ENCODE measurements around the gene SLC6A3. TPM values are rescaled to one million over a fixed set of nuclear protein-coding genes. Genes with fewer than 3 reads are reported as not detected.

SLC6A3 gene
- total RNA-seq, 4 donors from 2014 or later, result not detected

DNA sequence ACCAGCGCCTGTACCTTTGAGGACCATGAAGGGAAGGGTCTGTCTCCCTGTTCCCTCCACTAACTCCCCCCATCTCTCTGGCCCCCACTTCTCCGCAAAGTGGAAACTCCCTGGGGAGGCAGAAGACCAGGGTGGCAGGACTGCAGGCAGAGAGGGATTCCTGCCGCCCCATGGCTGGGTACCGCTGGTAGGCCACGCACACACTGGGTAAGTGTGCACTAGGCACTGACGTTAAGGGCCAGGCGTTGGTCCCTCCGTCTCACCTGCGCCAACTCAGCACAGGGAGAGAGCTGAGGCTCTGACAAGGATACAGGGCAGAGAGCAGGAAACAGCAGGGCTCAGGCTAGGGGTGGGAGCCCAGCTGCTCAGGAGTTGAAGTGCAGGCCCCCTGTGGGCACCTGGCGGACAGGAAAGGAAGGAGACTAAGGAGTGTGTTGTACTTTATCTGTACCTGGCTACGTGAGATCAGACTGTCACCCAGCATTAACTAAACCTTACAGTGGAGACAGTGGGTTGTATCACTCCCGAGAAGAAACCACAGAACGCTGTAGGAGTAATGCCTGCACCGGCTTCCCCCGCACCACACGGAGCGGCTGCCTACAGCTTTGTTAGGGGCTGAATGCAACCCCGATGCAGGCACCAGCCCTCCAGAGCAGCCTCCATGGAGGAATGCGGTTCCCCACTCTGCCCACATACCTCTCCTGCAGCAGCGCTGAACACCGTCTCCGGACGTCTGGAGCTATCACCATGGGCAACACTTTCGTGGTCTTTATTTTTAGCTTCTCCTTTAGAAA, 66.2 kb downstream of the SLC6A3 start:
- Histone ChIP-seq H3K4me3 (no peak overlapping the region), H3K36me3 (no peaks in the 10 kb centered on the region), H3K27ac (no peak overlapping the region), H3K9me3 (no peaks in the 10 kb centered on the region), H3K4me1 (peaks cover 0 to 7% (median 5%) of the 10 kb centered on the region in 4 donors), H3K27me3 (peaks cover 12% of the 10 kb centered on the region)
- TF ChIP-seq POLR2A (IDR thresholded peaks at IDR 0.05), result no peak
- no peak for TF ChIP-seq POLR2AphosphoS5 (IDR thresholded peaks at IDR 0.05)
- TF ChIP-seq, protein P1, sequence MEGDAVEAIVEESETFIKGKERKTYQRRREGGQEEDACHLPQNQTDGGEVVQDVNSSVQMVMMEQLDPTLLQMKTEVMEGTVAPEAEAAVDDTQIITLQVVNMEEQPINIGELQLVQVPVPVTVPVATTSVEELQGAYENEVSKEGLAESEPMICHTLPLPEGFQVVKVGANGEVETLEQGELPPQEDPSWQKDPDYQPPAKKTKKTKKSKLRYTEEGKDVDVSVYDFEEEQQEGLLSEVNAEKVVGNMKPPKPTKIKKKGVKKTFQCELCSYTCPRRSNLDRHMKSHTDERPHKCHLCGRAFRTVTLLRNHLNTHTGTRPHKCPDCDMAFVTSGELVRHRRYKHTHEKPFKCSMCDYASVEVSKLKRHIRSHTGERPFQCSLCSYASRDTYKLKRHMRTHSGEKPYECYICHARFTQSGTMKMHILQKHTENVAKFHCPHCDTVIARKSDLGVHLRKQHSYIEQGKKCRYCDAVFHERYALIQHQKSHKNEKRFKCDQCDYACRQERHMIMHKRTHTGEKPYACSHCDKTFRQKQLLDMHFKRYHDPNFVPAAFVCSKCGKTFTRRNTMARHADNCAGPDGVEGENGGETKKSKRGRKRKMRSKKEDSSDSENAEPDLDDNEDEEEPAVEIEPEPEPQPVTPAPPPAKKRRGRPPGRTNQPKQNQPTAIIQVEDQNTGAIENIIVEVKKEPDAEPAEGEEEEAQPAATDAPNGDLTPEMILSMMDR (IDR thresholded peaks at IDR 0.05), result no peak
- no peak for TF ChIP-seq EP300 (IDR thresholded peaks at IDR 0.05; ENCODE audit: low read depth)
- in situ Hi-C loops (cut with MboI; ENCODE audit: low pct_ligation_motif_present in 1 of 4, low pct_unique_long_range_greater_than_20kb in 1 of 4, low sequenced_read_pairs in 3 of 4), result loop anchor here in 1 of 4 donors (25.0 kb wide), 1 partner anchor 258 kb away; no protein-coding TSS in a partner anchor
- intact Hi-C loops (cut with DNase I; ENCODE audit: low total_unique reads), result no loop called here
- DNase-seq, result no peak
- WGBS, 2 donors (ENCODE audit: low coverage in 1 of 2), result 86 to 95% methylated on average over 7 to 24 of the region's 24 CpGs

DNA sequence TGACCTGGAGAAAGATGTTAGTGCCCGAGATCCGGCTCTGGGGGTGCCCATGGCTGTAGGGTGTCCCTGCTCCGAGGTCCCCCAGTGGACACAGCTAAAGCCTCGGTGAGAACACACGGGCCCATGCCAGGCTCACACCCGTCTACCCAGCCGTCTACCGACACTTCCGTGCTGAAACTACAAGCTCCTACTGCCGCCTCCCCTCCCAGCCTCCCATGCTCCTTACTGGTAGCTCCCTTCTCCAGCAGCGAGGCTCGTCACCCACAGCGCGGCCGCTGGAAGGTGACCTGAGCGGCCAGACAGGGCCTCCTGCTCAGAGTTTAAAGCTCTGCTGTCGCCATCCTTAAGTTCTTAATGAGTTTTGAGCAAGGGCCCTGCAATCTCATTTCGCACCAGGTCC, 67.1 kb downstream of the SLC6A3 start:
- in situ Hi-C loops (cut with MboI; ENCODE audit: low pct_ligation_motif_present in 1 of 4, low pct_unique_long_range_greater_than_20kb in 1 of 4, low sequenced_read_pairs in 3 of 4), result loop anchor here in 1 of 4 donors (25.0 kb wide), 1 partner anchor 259 kb away; no protein-coding TSS in a partner anchor
- TF ChIP-seq, protein P1 (IDR thresholded peaks at IDR 0.05), result no peak
- TF ChIP-seq POLR2A (IDR thresholded peaks at IDR 0.05) (no peak), POLR2AphosphoS5 (IDR thresholded peaks at IDR 0.05) (no peak), EP300 (IDR thresholded peaks at IDR 0.05; ENCODE audit: low read depth) (no peak)
- Histone ChIP-seq H3K27ac (no peak overlapping the region), H3K27me3 (peaks cover 12% of the 10 kb centered on the region), H3K4me1 (peaks cover 0 to 7% (median 5%) of the 10 kb centered on the region in 4 donors), H3K9me3 (no peaks in the 10 kb centered on the region), H3K36me3 (no peaks in the 10 kb centered on the region), H3K4me3 (no peak overlapping the region)
- DNase-seq, result no peak
- intact Hi-C loops (cut with DNase I; ENCODE audit: low total_unique reads), result no loop called here
- WGBS, 2 donors (ENCODE audit: low coverage in 1 of 2), result 94% methylated on average over 18 of the region's 18 CpGs; no CpG with 5 or more reads in 1 of the 2 donors

DNA sequence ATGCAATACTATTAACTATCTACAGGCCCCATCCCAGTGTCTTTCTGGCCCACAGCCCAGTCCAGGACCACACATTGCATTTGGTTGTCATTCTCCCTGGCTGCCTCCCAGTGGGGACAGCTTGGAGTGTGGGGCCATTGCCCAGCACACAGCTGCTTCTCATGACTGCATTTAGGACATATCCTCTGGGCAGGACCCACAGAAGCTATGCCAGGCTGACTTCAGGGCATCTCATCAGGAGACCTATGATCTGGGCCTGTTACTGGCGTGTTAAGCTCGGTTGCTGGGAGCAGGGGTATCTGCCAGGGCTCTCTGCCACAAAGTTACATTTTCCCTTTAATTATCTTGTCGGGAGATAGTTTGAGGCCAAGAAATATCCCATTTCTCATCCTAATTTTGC, 68.3 kb downstream of the SLC6A3 start:
- intact Hi-C loops (cut with DNase I; ENCODE audit: low total_unique reads), result no loop called here
- no peak for TF ChIP-seq POLR2AphosphoS5 (IDR thresholded peaks at IDR 0.05)
- TF ChIP-seq, protein P1 (IDR thresholded peaks at IDR 0.05), result no peak
- no peak for TF ChIP-seq POLR2A (IDR thresholded peaks at IDR 0.05)
- TF ChIP-seq EP300 (IDR thresholded peaks at IDR 0.05; ENCODE audit: low read depth), result no peak
- H3K36me3 ChIP-seq, result no peaks in the 10 kb centered on the region
- no peaks in the 10 kb centered on the region for H3K9me3 ChIP-seq
- peaks cover 0 to 7% (median 5%) of the 10 kb centered on the region in 4 donors for H3K4me1 ChIP-seq
- no peak overlapping the region for H3K4me3 ChIP-seq
- in situ Hi-C loops (cut with MboI; ENCODE audit: low pct_ligation_motif_present in 1 of 4, low pct_unique_long_range_greater_than_20kb in 1 of 4, low sequenced_read_pairs in 3 of 4), result loop anchor here in 1 of 4 donors (25.0 kb wide), 1 partner anchor 260 kb away; no protein-coding TSS in a partner anchor
- no peak overlapping the region for H3K27ac ChIP-seq
- 59 to 80% methylated on average over 1 to 3 of the region's 3 CpGs for WGBS, 2 donors (ENCODE audit: low coverage in 1 of 2)
- H3K27me3 ChIP-seq, result peaks cover 12% of the 10 kb centered on the region
- no peak for DNase-seq

DNA sequence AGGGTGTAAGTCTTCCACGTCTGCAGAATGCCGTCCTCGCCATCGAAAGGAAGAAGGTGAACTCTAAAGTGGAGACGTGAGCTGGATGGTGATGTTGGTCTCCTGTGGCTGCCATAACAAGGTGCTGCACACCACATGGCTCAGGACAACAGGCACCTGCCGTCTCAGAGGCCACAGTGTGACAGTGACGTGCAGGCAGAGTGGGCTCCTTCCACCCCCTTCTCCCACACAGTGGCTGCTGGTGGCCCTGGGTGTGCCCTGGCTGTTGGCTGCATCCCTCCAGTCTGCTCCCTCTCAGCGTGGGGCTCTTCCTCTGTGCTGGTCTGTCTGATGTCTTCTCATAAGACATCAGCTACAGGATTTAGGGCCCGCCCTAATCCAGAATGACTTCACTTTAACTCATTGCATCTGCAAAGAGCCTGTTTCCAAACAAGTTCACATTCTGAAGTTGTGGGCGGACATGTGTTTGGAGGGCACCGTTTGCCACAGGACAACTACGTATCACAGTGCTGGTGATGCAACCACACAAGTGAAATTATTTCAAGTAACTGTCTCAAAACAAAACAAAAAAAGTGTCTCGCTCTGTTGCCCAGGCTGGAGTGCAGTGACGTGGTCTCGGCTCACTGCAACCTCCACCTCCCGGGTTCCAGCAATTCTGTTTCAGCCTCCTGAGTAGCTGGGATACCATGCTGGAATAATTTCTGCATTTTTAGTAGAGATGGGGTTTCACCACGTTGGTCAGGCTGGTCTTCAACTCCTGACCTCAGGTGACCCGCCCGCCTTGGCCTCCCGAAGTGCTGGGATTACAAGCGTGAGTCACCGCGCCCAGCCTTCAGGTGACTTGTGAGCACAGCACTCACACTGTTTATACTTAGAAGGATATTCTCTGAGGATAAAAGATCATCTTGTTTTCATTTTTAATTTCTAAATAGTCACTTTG, 69.1 kb downstream of the SLC6A3 start:
- no peaks in the 10 kb centered on the region for H3K9me3 ChIP-seq
- intact Hi-C loops (cut with DNase I; ENCODE audit: low total_unique reads), result no loop called here
- H3K27me3 ChIP-seq, result peaks cover 12% of the 10 kb centered on the region
- in situ Hi-C loops (cut with MboI; ENCODE audit: low pct_ligation_motif_present in 1 of 4, low pct_unique_long_range_greater_than_20kb in 1 of 4, low sequenced_read_pairs in 3 of 4), result loop anchor here in 1 of 4 donors (25.0 kb wide), 1 partner anchor 261 kb away; no protein-coding TSS in a partner anchor
- TF ChIP-seq POLR2A (IDR thresholded peaks at IDR 0.05), result no peak
- TF ChIP-seq, protein P1 (IDR thresholded peaks at IDR 0.05), result no peak
- no peak for TF ChIP-seq POLR2AphosphoS5 (IDR thresholded peaks at IDR 0.05)
- no peak for TF ChIP-seq EP300 (IDR thresholded peaks at IDR 0.05; ENCODE audit: low read depth)
- H3K4me3 ChIP-seq, result no peak overlapping the region
- no peak for DNase-seq
- H3K4me1 ChIP-seq, result peaks cover 0 to 7% (median 5%) of the 10 kb centered on the region in 4 donors
- H3K36me3 ChIP-seq, result no peaks in the 10 kb centered on the region
- 75 to 80% methylated on average over 4 to 23 of the region's 23 CpGs for WGBS, 2 donors (ENCODE audit: low coverage in 1 of 2)
- no peak overlapping the region for H3K27ac ChIP-seq
